ENCODE measurements around the gene LRRK2.
"Not testable (repeated sequence)": the region's sequence is repeated elsewhere in the genome, so short reads cannot be mapped to it uniquely, and the experiment has no call there.

Gene LRRK2

DNA sequence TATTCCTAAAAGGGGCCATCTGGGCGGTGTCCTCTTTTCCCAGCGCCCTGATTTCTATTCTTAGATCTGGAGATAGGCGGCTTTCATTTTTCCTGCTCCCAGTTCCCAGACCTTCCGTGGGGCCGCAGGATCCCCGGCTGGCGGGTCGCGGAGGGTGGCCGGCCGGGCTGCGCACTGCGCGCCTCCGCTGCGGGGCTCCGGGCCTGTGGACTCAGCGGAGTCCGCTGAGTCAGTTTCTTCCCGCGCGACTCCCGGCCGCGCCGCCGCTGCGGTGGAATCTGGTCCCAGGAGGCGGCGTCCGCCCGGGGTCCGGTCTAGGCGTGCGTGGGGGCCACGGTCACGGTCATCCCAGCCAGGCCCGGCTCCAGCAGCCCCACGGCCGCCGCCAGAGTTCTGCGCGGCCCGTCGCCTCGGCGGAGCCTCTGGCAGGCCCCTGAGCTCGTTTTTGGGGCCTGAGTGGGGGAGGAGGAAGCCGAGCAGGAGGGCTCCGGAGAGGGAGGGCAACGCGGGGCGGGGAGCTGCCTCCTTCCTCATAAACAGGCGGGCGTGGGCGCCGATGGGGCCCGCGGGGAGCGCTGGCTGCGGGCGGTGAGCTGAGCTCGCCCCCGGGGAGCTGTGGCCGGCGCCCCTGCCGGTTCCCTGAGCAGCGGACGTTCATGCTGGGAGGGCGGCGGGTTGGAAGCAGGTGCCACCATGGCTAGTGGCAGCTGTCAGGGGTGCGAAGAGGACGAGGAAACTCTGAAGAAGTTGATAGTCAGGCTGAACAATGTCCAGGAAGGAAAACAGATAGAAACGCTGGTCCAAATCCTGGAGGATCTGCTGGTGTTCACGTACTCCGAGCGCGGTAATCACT is at the start of gene LRRK2:
TSS of gene LRRK2 (plus strand) at position 559 of the 853 bp plus-strand sequence. CDS start at position 694, 135 bp downstream.
- no peak for DNase-seq

DNA sequence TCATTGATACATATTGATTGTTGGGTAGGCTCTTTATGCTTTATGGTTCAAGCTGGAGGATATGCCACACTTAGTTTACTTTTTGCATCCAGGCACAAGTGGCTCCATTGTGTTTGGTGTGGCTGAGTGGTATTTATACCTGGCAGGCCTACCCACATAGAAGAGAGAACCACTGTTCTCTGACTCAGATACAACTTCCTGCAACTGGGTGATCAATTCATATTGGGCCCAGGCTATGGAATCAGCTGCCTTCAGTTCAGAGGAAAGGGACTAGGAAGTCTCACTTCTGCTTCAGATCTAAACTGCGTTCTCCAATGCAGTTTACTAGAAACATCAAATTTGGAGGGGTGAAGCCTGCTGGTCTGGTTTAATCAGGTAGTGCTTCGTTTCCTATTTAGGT is 49.8 kb upstream of the LRRK2 start:
- DNase-seq = no peak

DNA sequence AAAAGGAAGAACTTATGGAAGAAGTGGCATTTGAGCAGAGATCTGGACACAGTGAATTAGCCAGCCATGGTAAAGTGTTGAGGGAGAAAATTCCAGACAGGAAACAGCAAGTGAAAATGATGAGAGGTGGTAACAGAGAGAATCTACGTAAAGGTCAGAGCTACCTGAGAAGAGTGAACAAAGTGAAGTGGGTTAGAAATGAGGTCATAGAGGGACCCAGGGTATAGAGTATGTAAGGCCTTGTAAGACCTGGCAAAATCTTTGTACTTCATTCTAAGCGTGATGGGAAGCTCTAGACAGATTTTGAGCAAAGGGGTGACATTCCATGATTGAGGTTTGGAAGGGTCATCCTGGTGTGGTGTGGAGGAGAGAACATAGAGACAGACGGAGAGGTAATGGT is 49.3 kb upstream of the LRRK2 start:
- DNase-seq = no peak

DNA sequence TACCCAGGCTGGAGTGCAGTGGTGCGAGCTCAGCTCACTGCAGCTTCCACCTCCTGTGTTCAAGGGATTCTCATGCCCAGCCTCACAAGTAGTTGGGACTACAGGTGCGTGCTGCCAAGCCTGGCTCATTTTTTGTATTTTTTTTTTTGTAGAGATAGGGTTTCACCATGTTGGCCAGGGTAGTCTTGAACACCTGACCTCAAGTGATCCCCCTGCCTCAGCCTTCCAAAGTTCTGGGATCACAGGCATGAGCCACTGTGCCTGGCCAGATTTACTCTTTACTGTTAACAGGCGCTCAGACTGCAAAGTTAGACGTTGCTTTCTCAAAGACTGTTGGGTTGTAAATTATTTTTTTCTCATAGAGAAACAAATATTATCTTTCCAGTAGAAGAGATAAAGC is 46.1 kb upstream of the LRRK2 start:
- no peak for DNase-seq

DNA sequence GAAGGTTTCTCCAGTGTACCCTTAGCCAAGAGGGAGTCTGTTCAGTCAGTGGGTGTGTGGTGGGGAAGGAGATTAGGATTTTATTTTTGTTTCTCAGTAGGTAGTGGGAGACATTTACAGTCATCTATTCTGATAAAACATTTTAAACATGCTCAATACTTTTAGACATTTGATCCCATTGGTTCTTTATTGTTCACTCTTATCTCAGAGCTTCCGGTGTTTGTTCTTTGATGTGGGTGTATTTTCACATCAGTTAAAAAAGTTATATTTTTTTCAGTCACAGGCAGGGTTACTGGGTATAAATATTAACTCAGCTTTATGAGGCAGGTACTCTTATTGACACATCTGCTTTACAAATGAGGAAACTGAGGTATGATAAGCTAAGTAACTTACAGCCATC is 43.3 kb upstream of the LRRK2 start:
- no peak for DNase-seq

GRCh38 chr12:40183715-40184114 is 41.1 kb upstream of the LRRK2 start:
- no peak for DNase-seq

DNA sequence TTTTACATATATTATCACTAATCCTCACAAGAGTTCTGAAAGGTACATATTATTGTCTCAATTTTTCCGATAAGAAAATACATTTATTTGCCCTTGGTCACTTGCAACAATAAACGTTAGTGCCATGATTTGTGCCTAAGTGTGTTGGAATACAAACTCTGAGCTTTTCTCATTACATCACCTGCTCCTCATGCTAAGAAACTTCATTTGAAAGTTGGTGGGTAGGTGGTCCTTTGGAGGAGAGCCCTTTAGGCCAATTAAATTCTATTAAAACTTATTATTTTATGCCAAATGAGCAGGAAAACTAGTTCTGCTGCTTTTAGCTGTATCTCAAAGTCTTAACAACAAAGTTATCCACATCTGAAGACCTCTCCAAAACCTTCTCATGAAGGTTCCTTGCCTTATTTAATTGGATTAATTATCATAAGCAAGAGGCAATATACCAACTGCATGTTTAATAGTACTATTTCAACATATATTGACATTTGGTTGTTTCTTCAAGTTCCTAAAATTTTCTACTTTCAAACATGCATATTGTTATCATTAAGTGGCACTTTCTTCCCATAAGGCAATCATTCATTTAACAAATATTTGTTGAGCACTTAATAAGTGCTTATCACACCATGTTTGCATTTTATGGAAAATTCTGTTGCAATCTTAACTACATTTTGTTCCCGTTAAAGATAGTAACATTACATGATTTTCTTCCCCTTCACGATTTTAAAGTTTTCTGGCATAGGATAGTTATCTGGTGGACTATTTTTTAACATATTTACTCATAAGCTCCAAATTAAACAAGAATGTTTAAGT is 40.1 kb upstream of the LRRK2 start:
- DNase-seq = no peak

DNA sequence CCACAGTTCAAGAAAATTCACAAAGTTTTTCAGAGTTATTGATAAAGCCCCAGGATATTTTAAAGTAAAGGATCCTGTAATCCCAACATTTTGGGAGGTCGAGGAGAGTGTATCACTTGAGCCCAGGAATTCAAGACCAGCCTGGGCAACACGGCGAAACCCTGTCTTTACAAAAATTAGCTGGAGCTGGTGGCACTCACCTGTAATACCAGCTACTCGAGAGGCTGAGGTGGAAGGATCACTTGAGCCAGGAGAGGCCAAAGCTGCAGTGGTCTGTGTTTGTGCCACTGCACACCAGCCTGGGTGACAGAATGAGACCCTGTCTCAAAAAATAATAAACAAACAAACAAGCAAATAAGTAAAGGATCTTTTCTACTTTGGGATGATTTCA is 39.5 kb upstream of the LRRK2 start:
- DNase-seq = no peak

GRCh38 chr12:40188558-40189320 is 36.1 kb upstream of the LRRK2 start:
- no peak for DNase-seq

GRCh38 chr12:40192704-40193255 is 32.0 kb upstream of the LRRK2 start:
- no peak for DNase-seq

DNA sequence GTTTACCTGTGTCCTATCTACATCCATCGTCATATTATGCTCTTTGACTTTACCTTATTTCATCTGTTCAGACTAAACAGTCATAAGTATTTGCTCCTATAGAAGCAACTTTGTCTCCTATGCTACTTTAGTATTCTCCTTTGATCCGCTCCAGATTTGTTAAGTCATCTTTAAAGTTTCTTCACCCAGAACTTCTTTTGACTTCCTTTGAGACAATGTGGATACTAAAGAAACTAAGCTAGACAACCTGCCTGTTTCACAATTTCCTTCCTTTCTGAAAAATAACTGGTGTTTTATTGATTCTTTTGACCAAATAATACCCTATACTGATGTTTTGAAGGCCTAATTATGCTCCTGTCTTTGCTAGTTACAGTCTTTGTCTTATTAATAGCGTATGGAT is 30.0 kb upstream of the LRRK2 start:
- no peak for DNase-seq

DNA sequence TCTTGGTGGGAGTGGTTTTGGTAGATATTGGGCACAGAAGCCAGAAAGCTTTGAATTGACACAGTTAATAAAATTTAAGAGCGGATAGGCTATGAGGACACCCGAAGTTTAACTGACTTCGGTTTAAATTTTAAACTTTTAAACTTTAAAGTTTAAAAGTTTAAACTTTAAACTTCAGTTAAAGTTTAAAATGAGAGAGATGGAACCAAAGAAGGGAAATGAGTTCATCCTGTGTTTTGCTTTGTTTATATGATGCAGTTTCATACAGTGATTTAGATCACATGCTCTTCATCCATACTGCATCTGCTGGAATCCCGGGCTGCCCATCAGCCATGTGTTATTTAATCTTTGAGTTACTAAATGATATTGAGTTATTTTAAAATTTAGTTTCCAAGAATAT is 27.2 kb upstream of the LRRK2 start:
- DNase-seq = no peak

- no peak for DNase-seq
Measured at GRCh38 chr12:40198601-40199000, 26.2 kb upstream of the LRRK2 start.

- no peak for DNase-seq
Measured at GRCh38 chr12:40202095-40203059, 22.4 kb upstream of the LRRK2 start.

DNA sequence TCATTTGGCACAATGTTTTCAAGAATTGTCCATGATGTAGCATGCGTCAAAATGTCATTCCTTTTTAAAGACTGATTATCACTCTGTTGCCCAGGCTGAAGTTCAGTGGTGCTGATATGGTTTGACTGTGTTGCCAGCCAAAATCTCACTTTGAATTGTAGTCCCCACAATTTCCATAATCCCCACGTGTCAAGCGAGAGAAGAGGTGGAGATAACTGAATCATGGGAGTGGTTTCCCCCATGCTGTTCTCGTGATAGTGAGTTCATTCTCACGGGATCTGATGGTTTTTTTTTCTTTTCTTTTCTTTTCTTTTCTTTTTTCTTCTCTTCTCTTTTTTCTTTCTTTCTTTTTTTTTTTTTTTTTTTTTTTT is 21.8 kb upstream of the LRRK2 start:
- DNase-seq = no peak

- DNase-seq = no peak
Measured at GRCh38 chr12:40204337-40204736, 20.5 kb upstream of the LRRK2 start.

DNA sequence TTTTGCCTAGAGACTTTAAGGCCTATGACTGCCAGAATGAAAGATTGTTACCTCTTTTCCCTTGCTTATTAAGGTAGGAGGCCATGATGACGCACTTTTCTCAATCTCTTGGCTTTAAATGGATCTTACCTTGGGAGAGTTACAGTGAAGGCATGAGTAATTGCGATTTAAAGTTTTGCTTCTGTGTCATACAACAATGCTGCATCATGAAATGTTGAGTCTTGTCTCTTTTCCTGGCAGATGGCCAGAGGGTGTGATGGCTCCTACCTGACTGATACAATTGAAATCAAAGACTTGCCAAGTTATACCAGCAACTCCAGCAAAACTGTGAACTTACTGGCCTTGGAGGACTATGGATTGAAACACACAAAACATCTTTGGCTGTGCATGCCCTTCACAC is 17.2 kb upstream of the LRRK2 start:
- no peak for DNase-seq

DNA sequence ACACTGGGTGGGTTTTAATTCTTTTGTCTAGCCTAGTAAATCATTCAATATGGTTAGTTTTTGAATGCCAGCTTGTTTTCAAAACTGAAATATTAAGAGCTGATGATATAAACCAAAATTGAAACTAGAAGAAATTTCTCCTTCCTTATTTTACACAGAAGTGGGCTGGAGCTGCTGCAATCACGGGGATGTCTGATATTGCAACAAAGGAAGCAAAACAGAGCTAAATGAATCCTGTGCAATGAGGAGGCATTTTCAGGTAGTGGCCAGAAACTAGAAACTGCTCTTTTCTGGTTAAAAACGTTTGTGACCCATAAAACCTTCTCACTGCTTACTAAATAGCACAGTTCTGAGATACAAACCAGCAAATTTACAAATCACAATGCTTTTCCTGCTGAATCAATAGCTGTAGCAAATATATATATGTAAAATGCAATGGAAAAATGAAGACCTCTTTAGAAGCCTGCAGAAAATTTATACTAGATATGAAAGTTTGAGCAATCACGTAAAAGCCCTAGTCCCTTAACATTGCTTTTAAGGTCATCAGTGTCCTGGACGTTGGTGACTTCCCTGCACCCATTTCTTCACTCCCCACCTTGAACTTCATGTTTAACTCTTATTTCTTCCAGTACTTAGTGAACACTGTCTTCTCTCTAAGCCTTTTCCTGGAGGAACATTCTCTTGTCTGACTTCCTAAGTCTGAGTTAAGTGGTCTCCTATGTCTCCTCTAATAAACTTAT is 15.9 kb upstream of the LRRK2 start:
- no peak for DNase-seq

- DNase-seq = no peak
Measured at GRCh38 chr12:40209886-40210285, 14.9 kb upstream of the LRRK2 start.

DNA sequence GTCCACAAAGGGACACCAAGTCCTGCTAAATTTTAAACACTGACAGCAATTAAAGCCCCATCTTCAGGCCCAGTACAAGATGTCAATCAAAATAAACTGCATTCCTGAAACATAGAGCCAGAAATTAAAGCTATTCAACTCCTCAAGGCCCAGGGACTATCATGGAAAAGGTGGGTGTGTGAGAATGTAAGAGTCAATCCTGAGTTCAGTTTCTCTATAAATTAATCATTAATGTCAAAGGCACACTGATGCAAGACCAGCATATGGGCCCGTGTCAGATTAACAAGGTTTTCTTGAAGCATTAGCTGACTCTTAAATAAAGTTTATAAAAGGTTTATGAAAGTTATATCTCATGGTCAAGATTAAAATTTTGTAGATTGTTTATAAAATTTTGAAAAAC is 13.6 kb upstream of the LRRK2 start:
- DNase-seq = not testable (repeated sequence)

DNA sequence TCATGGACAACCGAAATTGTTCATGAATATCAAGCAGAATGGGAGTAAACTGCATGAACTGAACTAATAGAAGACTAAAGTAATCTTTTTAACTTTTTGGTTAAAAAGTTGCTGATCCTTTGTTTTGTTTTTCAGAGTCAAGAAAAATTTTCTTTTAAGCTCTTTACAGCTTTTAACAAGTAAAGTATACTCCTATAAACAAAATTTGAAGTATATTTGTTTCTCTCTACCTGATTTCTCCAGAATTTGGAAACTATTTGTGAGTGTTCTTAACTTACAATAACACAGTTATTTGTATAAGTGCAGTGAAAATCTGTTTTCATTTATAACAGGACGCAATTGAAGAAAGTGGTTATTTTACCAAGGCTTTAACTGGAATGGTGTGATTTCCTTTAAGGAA is 12.2 kb upstream of the LRRK2 start:
- no peak for DNase-seq

Measured in NCI-H2107 (cell line).